HL-60 (cell line): ENCODE data around the gene FAM156B.
"Not testable (repeated sequence)": the region's sequence is repeated elsewhere in the genome, so short reads cannot be mapped to it uniquely, and the experiment has no call there.

ENCODE experiments used
- DNase-seq, 2 experiments: peaks; one replicate each; pipeline ENCODE4 v3.0.0-alpha.2; 2010 to 2020; ENCODE audit warnings: low read depth in 1 of 2, low spot score in 1 of 2
- H3K27ac ChIP-seq: fragments of 250-450 bp; sonication (Bioruptor Pico); replicated peaks from 2 replicates; pipeline ENCODE4 v1.5.1; 2020; ENCODE audit warnings: mild to moderate bottlenecking, moderate library complexity
- H3K27me3 ChIP-seq: fragments of 250-450 bp; sonication (Bioruptor Pico); 2 replicates; pipeline ENCODE4 v1.5.1; 2021; ENCODE audit warnings: mild to moderate bottlenecking, moderate library complexity; ENCODE audit not compliant: insufficient read depth, poor library complexity, severe bottlenecking
- H3K4me3 ChIP-seq: replicated peaks from 2 replicates; pipeline ENCODE4 v1.5.1; 2011; ENCODE audit warnings: mild to moderate bottlenecking, control low read depth, low read length; ENCODE audit not compliant: insufficient read depth
- GABPA ChIP-seq: IDR thresholded peaks from 2 replicates; pipeline ENCODE4 v1.6.1; 2012; ENCODE audit warnings: low read depth
- POLR2AphosphoS5 ChIP-seq: IDR thresholded peaks from 2 replicates; pipeline ENCODE4 v1.6.1; 2012; ENCODE audit warnings: low read depth
- SPI1 ChIP-seq: IDR thresholded peaks from 2 replicates; pipeline ENCODE4 v1.6.1; 2012; ENCODE audit warnings: low read depth, mild to moderate bottlenecking, borderline replicate concordance
- TF ChIP-seq, protein P1 (sequence below): IDR thresholded peaks from 2 replicates; pipeline ENCODE4 v1.6.1; 2012; ENCODE audit warnings: low read depth; ENCODE audit not compliant: insufficient replicate concordance
- TF ChIP-seq, protein P2 (sequence below): IDR thresholded peaks from one replicate; pipeline ENCODE4 v1.5.1; 2011; ENCODE audit warnings: low read length, control low read depth, inconsistent platforms; ENCODE audit not compliant: insufficient read depth

FAM156B gene

DNA sequence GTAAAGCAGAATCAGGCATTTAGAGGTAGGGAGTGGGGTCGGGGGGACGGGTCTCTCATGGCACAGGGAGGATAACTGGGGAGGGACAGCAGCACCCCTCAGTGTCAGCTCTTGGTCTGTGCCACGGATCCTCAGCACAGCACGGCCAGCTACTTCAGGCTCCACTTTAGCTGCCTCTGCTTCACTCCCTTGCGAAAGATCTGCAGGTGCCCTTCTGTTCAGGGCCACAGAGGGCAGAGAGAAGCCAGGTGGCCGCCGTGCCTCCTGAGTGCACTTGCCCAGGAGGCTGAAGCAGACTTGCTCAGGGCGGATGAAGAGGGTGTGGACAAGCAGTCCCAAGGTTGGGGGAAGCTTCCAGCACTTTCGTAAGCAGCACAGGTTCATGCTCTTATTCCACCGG is 9.7 kb upstream of the FAM156B start:
- not testable (repeated sequence) for DNase-seq, H3K27me3 ChIP-seq, H3K27ac ChIP-seq, H3K4me3 ChIP-seq

DNA sequence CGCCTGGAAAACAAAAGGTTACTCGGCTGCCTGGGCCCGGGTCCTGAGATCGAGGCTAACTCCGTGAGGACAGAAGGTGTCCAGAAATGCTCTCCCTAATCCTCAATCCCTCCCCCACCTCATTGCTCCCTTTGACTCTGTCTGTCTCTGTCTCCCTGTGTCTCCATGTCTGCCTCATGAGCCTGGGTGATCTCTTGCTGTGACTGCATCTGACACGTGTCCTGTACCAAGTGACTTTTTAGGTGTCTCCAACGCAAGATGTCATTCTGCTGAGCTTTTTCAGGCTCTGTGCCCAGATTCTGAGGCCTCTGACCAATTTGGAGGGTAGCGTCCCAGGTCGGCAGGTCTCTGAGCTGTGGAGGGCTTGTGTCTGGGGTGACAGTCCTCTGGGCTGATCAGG is 9.0 kb upstream of the FAM156B start:
- not testable (repeated sequence) for H3K27ac ChIP-seq, H3K27me3 ChIP-seq, DNase-seq, H3K4me3 ChIP-seq

DNA sequence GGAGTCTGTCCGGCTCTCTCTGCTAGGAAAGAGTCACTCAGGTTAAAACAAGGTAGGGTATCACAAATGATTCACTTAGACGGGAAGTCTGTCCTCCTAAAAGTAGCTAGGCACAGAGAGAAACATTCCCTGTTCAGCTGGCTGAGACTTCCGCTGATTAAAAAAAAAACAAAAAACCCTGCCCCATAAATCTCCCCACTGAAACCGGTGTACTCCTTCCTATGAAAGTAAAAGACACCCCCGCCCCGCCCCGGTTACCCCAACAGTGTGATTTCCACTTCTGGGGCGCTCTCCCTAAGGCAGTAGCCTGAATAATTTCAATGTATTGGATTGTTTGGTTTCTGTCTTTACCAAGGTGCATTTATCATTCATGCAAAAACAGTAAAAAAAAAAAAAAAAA is 692 bp upstream of the FAM156B start:
- not testable (repeated sequence) for H3K27ac ChIP-seq, H3K4me3 ChIP-seq, DNase-seq, H3K27me3 ChIP-seq

DNA sequence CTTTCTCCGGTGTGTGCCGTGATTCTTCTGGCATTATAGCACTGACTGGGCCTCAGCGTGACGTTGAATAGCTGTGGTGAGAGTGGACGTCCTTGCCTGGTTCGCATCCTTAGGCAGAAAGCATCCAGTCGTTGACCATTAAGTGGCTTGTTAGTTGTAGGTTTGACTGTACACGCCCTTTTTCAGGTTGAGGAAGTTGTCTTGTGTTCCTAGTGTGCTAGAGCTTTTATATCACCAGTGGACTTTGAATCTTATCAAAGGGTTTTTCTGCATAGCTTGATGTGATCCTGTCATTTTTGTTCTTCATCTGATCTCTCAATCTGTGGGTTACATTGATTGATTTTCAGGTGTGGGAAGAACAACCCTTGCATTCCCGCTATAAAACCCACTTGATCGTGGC is 8.4 kb downstream of the FAM156B start:
- H3K27ac ChIP-seq, H3K4me3 ChIP-seq, DNase-seq, H3K27me3 ChIP-seq: not testable (repeated sequence)

DNA sequence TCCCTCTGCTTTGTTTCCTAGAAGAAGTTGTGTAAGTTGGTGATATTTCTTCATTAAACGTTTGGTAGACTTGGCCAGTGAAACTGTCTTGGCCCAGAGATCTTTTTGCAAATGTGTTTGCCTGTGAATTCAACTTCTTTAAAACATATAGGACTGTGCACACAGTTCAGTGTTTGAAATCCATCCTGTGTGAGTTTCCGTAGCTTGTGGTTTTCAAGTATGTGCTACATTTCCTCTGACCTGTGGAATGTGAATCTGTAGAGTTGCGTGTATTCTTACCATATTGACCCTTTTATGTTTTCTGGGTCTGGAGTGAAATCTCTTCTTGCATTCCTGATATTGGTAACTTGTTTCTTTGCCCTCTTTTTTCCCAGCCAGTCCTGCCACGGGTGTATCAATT is 8.9 kb downstream of the FAM156B start:
- DNase-seq, H3K4me3 ChIP-seq, H3K27ac ChIP-seq, H3K27me3 ChIP-seq: not testable (repeated sequence)

DNA sequence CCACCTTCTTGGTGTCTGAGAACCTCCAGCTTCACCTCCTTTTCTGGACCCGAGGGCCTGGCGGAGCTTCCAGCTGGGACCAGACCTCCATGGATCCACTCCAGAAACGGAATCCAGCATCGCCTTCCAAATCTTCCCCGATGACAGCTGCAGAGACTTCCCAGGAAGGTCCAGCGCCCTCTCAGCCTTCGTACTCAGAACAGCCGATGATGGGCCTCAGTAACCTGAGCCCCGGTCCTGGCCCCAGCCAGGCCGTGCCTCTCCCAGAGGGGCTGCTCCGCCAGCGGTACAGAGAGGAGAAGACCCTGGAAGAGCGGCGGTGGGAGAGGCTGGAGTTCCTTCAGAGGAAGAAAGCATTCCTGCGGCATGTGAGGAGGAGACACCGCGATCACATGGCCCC is 10.0 kb downstream of the FAM156B start:
- H3K27me3 ChIP-seq, H3K27ac ChIP-seq, DNase-seq, H3K4me3 ChIP-seq: not testable (repeated sequence)

DNA sequence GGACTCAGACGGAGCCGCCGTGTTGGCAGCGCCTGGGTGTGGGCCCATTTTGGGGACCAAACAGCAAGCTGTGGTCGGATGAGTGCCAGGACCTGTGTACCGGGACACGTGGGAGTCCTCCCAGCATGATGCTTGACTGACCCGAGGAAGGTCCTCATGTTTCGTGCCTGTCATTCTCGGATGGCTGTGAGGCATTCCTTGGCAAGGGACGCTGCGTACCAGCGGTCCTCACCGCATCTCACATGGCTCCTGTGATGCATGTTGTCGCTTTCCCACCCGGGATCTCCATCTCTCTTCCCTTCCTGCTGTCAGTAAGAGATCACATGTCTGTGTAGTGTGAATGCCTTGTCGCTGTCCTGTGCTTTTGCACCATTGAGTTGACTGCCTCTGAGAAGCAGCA is 10.8 kb downstream of the FAM156B start:
- not testable (repeated sequence) for H3K27ac ChIP-seq, DNase-seq, H3K4me3 ChIP-seq, H3K27me3 ChIP-seq

DNA sequence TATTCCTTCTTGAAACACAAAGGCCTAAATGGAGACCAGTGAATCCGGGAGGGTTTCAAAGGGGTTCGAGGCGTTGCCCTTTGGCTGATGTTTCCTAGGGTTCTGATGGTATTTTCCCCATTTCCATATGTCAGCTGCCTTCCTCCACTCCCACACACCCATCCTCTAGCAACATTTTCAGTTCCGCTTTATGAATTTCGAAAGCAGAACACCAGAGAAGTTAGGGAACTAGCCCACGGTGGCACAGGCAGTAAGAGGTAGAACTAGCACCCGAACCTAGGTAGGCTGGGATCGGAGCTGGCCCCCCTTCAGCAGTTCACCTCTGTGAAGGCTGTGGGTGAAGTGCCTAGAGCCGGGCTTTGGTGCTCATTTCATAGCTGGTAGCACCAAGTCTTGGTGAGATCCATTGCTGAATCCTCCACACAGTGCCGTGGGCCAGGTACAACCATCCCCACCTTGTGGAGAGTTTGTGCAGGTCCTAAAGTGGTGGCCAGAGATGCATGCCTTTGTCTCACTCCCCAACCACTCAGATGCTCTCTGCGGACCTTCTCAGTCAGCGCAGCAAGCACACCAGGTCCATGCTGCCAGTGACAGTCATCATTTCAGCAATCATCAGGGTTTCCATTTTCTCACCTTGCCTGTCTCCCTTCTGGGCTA is 12.3 kb downstream of the FAM156B start:
- H3K27ac ChIP-seq, DNase-seq, H3K4me3 ChIP-seq, H3K27me3 ChIP-seq: not testable (repeated sequence)

DNA sequence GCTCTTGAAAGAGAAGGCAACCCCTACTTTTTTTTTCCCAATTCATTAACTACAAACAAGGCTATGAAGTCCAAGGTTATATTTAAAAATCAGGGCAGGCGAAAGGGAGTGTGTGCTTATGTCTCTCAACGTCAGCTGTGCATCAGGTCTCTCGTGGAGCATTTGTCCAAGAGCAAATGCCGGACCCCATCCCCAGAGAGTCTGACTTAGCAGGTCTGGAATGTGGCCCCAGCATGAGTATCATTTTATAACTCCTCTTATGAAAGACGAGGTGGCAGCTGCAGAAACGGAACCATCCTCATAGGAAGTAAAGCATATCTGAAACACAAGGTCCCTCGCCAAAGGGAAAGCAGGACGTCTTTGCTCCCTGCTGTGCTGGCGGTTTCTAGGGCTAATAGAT is 16.6 kb downstream of the FAM156B start:
- DNase-seq, H3K4me3 ChIP-seq, H3K27ac ChIP-seq, H3K27me3 ChIP-seq: not testable (repeated sequence)

DNA sequence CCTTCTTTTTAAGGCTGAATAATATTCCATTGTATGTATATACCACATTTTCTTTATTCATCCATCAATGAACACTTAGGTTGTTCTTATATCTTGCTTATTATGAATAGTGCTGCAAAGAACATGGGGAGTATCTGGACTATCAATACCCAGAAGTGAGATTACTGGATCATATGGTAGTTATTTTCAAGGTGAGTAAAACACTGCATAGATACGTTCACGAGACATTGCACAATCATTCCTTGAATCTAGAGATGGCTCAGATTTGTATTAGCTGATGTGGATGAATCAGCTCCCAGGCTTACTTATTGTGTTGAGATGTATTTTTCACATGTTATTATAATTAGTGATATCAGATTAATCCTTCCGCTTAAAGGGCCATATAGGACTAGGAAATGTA is 17.6 kb downstream of the FAM156B start:
- not testable (repeated sequence) for H3K27me3 ChIP-seq, H3K27ac ChIP-seq, DNase-seq, H3K4me3 ChIP-seq

DNA sequence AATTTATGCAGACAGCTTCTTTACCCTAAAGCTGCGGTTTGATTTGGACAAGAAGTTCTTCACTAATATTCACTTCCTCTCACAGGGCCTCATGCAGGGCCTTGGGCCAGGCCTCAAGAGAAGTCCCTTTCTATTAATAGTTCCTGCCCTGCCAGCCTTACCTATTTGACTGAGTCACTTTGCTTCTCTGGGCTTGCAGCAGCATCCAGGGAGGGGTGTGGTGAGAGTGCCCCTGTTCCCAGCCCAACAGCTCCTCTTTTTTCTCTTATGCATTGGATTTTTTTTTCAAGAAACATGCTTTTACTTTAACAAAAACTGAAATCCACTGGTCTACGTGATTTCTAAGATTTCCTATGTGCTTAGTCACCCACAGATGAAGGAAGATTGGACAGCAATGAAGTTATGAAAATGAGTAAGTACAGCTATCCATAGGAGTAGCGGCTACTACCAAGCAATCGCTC is 26.7 kb downstream of the FAM156B start:
- peak in 1 of 2 experiments; percentile 45 for DNase-seq
- no peak overlapping the region for H3K4me3 ChIP-seq
- no peak for TF ChIP-seq POLR2AphosphoS5
- TF ChIP-seq GABPA, result no peak
- TF ChIP-seq, protein P1, sequence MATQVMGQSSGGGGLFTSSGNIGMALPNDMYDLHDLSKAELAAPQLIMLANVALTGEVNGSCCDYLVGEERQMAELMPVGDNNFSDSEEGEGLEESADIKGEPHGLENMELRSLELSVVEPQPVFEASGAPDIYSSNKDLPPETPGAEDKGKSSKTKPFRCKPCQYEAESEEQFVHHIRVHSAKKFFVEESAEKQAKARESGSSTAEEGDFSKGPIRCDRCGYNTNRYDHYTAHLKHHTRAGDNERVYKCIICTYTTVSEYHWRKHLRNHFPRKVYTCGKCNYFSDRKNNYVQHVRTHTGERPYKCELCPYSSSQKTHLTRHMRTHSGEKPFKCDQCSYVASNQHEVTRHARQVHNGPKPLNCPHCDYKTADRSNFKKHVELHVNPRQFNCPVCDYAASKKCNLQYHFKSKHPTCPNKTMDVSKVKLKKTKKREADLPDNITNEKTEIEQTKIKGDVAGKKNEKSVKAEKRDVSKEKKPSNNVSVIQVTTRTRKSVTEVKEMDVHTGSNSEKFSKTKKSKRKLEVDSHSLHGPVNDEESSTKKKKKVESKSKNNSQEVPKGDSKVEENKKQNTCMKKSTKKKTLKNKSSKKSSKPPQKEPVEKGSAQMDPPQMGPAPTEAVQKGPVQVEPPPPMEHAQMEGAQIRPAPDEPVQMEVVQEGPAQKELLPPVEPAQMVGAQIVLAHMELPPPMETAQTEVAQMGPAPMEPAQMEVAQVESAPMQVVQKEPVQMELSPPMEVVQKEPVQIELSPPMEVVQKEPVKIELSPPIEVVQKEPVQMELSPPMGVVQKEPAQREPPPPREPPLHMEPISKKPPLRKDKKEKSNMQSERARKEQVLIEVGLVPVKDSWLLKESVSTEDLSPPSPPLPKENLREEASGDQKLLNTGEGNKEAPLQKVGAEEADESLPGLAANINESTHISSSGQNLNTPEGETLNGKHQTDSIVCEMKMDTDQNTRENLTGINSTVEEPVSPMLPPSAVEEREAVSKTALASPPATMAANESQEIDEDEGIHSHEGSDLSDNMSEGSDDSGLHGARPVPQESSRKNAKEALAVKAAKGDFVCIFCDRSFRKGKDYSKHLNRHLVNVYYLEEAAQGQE, result no peak
- peak; percentile 76 for TF ChIP-seq SPI1
- TF ChIP-seq, protein P2, sequence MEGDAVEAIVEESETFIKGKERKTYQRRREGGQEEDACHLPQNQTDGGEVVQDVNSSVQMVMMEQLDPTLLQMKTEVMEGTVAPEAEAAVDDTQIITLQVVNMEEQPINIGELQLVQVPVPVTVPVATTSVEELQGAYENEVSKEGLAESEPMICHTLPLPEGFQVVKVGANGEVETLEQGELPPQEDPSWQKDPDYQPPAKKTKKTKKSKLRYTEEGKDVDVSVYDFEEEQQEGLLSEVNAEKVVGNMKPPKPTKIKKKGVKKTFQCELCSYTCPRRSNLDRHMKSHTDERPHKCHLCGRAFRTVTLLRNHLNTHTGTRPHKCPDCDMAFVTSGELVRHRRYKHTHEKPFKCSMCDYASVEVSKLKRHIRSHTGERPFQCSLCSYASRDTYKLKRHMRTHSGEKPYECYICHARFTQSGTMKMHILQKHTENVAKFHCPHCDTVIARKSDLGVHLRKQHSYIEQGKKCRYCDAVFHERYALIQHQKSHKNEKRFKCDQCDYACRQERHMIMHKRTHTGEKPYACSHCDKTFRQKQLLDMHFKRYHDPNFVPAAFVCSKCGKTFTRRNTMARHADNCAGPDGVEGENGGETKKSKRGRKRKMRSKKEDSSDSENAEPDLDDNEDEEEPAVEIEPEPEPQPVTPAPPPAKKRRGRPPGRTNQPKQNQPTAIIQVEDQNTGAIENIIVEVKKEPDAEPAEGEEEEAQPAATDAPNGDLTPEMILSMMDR, result no peak
- H3K27me3 ChIP-seq, result no peaks in the 10 kb centered on the region
- no peak overlapping the region for H3K27ac ChIP-seq

DNA sequence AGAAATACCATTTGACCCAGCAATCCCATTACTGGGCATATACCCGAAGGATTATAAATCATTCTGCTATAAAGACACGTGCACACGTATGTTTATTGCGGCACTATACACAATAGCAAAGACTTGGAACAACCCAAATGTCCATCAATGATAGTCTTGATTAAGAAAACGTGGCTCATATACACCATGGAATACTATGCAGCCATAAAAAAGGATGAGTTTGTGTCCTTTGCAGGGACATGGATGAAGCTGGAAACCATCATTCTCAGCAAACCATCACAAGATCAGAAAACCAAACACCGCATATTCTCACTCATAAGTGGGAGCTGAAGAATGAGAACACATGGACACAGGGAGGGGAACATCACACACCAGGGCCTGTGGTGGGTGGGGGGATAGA is 33.1 kb downstream of the FAM156B start:
- not testable (repeated sequence) for H3K27ac ChIP-seq, H3K4me3 ChIP-seq, DNase-seq, H3K27me3 ChIP-seq
